Esophagus muscularis mucosa (tissue), 4 donors: Measurements from ENCODE around the gene ASS1.

Experiments
- EP300 ChIP-seq: sonication (generic); formaldehyde crosslinking; IDR thresholded peaks from one replicate; pipeline ENCODE4 v1.6.1; 2017; ENCODE audit warnings: antibody characterized with exemption
- POLR2A ChIP-seq: fragments of 450-650 bp; IDR thresholded peaks from one replicate; pipeline ENCODE4 v1.6.1; 2017; ENCODE audit warnings: antibody characterized with exemption, moderate library complexity, mild to moderate bottlenecking, low read depth
- TF ChIP-seq, protein P1 (sequence below), 3 experiments: fragments of 200-600 bp in 2 of 3; fragments of 450-650 bp in 1 of 3; sonication (generic) in 2 of 3; IDR thresholded peaks; one replicate each; pipeline ENCODE4 v1.5.1; 2017 to 2019; ENCODE audit warnings: antibody characterized with exemption in 3 of 3, mild to moderate bottlenecking in 2 of 3, moderate library complexity in 1 of 3

DNA sequence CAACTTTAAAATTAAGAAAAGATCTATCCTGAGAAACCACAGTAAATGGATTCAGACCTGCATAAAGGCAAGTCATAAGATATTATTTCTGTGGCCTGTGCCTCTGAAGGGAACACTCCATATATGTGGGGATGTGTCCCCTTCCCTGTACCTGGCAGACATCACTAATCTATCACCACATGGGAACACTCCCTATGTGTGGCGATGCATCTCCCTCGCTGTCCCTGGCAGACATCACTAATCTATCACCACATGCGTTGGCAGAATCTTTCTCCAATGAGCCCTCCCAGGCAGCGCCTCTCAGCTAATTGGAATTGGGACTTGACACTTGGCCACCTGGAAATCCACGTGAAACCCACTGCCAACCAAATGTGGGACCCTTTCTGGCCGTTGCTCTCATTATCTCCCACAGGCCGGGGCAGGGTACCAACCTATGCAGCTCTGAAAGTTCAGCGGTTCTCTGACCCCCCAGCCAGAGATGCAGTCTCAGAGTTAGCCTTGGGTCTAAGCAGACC is 25.2 kb upstream of the ASS1 start:
- TF ChIP-seq, protein P1, sequence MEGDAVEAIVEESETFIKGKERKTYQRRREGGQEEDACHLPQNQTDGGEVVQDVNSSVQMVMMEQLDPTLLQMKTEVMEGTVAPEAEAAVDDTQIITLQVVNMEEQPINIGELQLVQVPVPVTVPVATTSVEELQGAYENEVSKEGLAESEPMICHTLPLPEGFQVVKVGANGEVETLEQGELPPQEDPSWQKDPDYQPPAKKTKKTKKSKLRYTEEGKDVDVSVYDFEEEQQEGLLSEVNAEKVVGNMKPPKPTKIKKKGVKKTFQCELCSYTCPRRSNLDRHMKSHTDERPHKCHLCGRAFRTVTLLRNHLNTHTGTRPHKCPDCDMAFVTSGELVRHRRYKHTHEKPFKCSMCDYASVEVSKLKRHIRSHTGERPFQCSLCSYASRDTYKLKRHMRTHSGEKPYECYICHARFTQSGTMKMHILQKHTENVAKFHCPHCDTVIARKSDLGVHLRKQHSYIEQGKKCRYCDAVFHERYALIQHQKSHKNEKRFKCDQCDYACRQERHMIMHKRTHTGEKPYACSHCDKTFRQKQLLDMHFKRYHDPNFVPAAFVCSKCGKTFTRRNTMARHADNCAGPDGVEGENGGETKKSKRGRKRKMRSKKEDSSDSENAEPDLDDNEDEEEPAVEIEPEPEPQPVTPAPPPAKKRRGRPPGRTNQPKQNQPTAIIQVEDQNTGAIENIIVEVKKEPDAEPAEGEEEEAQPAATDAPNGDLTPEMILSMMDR (IDR thresholded peaks at IDR 0.05): no peak
- no peak for TF ChIP-seq POLR2A
- TF ChIP-seq EP300: no peak
